K562 (cell line): ENCODE measurements around the gene DDX50. TPM values are rescaled to one million over a fixed set of nuclear protein-coding genes. Genes with fewer than 3 reads are reported as not detected.

Experiments
- CUX1 ChIP-seq: fragments of 200-800 bp; sonication (Bioruptor generic); IDR thresholded peaks from 2 replicates; pipeline ENCODE4 v1.6.1; 2016; ENCODE audit warnings: missing genetic modification characterization, missing compliant biosample characterization
- DMBX1 ChIP-seq: fragments of 250-450 bp; sonication (Bioruptor Pico); IDR thresholded peaks from 2 replicates; pipeline ENCODE4 v1.8.0; 2022; ENCODE audit warnings: inconsistent platforms, mild to moderate bottlenecking, moderate library complexity, borderline replicate concordance
- E2F1 ChIP-seq: sonication (generic); formaldehyde crosslinking; IDR thresholded peaks from 2 replicates; pipeline ENCODE4 v1.8.1; 2023; ENCODE audit warnings: mild to moderate bottlenecking, missing genetic modification reagents, moderate library complexity
- EP400 ChIP-seq: fragments of 450-650 bp; IDR thresholded peaks from 2 replicates; pipeline ENCODE4 v1.6.1; 2017; ENCODE audit warnings: antibody characterized with exemption, mild to moderate bottlenecking, moderate library complexity
- FOSL1 ChIP-seq: fragments of 200-800 bp; sonication (Bioruptor generic); conservative IDR thresholded peaks from 2 replicates; pipeline ENCODE4 v1.6.1; 2016; ENCODE audit warnings: missing genetic modification characterization, missing compliant biosample characterization
- L3MBTL2 ChIP-seq: fragments of 450-650 bp; IDR thresholded peaks from 2 replicates; pipeline ENCODE4 v1.6.1; 2016; ENCODE audit warnings: mild to moderate bottlenecking, moderate library complexity
- MCM5 ChIP-seq: fragments of 450-650 bp; IDR thresholded peaks from 2 replicates; pipeline ENCODE4 v1.6.1; 2016; ENCODE audit warnings: low read depth
- MEF2A ChIP-seq: IDR thresholded peaks from 2 replicates; pipeline ENCODE4 v1.6.1; 2011; ENCODE audit warnings: low read depth, mild to moderate bottlenecking, low read length, moderate library complexity; ENCODE audit not compliant: control insufficient read depth
- MTA2 ChIP-seq: fragments of 450-650 bp; IDR thresholded peaks from 2 replicates; pipeline ENCODE4 v1.6.1; 2016; ENCODE audit warnings: low read depth
- SP2 ChIP-seq: IDR thresholded peaks from 2 replicates; pipeline ENCODE4 v1.6.1; 2011; ENCODE audit warnings: mild to moderate bottlenecking, low read depth, low read length, moderate library complexity; ENCODE audit not compliant: poor library complexity, severe bottlenecking; ENCODE audit errors: extremely low read depth
- SRSF1 ChIP-seq: fragments of 200-400 bp; formaldehyde crosslinking; IDR thresholded peaks from 2 replicates; pipeline ENCODE4 v1.6.1; 2017; ENCODE audit warnings: mild to moderate bottlenecking, low read depth, low read length, moderate library complexity
- STAT5A ChIP-seq: IDR thresholded peaks from 2 replicates; pipeline ENCODE4 v1.6.1; 2012; ENCODE audit warnings: low read length, inconsistent platforms, borderline replicate concordance
- TFAM ChIP-seq: fragments of 250-450 bp; sonication (Bioruptor Pico); conservative IDR thresholded peaks from 2 replicates; pipeline ENCODE4 v1.5.0; 2021; ENCODE audit warnings: mild to moderate bottlenecking, moderate library complexity
- THRA ChIP-seq: fragments of 450-650 bp; IDR thresholded peaks from 2 replicates; pipeline ENCODE4 v1.6.1; 2017; ENCODE audit warnings: mild to moderate bottlenecking, moderate library complexity
- ZBTB26 ChIP-seq: fragments of 450-650 bp; formaldehyde crosslinking; IDR thresholded peaks from 2 replicates; pipeline ENCODE4 v1.4.0; 2022; ENCODE audit warnings: missing genetic modification characterization
- ZNF133 ChIP-seq: fragments of 250-450 bp; sonication (Bioruptor Pico); IDR thresholded peaks from 2 replicates; pipeline ENCODE4 v1.4.0; 2020; ENCODE audit warnings: mild to moderate bottlenecking
- ZNF436 ChIP-seq: fragments of 250-450, 450-650 bp; sonication (Bioruptor Pico); formaldehyde crosslinking; IDR thresholded peaks from 2 replicates; pipeline ENCODE4 v1.7.0; 2020; ENCODE audit warnings: mild to moderate bottlenecking
- ZNF561 ChIP-seq: fragments of 450-650 bp; formaldehyde crosslinking; conservative IDR thresholded peaks from 2 replicates; pipeline ENCODE4 v1.4.0; 2020; ENCODE audit warnings: mild to moderate bottlenecking, moderate library complexity
- ZNF695 ChIP-seq: fragments of 450-650 bp; formaldehyde crosslinking; IDR thresholded peaks from 2 replicates; pipeline ENCODE4 v1.4.0; 2020; ENCODE audit warnings: mild to moderate bottlenecking, moderate library complexity
- polyA plus RNA-seq, 8 experiments: library from polyadenylated mRNA; depleted of rRNA in 4 of 8; stranded (reverse) in 5 of 8; unstranded in 3 of 8; fragments of >200 nt; fragmentation: Nextera tagmentation in 2 of 8; fragmentation: Illumina TruSeq in 1 of 8; extraction: Ambion mirVana in 2 of 8; extraction: Trizol in 1 of 8; gene quantifications; 2 replicates each; pipeline versions ENCODE4 v1.2.1 to v1.2.3, GENCODE V29; 2011 to 2014; ENCODE audit warnings: inconsistent platforms in 1 of 8, missing spikeins in 1 of 8
- total RNA-seq, 7 experiments: library from RNA; depleted of rRNA in 6 of 7; stranded (reverse); fragments of >200 nt in 6 of 7; fragmentation: Illumina TruSeq in 2 of 7; extraction: Trizol in 2 of 7; gene quantifications; 2 replicates each; pipeline versions ENCODE4 v1.2.1 to v1.2.3, GENCODE V29; 2011 to 2021; ENCODE audit warnings: low replicate concordance in 1 of 7

The DDX50 gene
- total and polyA plus RNA-seq, 9 of the 15 experiments (the other 6 are each of a cell fraction or from before 2014, with no cell fraction given): 36.7 to 86.8 (median 57.4) TPM

- TF ChIP-seq E2F1 (no peak), DMBX1 (CRISPR knock-in tag) (no peak), L3MBTL2 (no peak), ZNF695 (CRISPR knock-in tag) (no peak), FOSL1 (no peak), SP2 (no peak), CUX1 (CRISPR knock-in tag) (no peak), MTA2 (no peak), ZNF436 (no peak), ZNF133 (CRISPR knock-in tag) (no peak), SRSF1 (no peak), THRA (no peak), ZBTB26 (no peak), EP400 (peak; percentile 28; the same call in 1 of the 2 replicates), MCM5 (no peak), STAT5A (no peak), TFAM (CRISPR knock-in tag) (no peak), MEF2A (no peak), ZNF561 (no peak)
Measured at GRCh38 chr10:68959695-68960527, 58.8 kb downstream of the DDX50 start (continued).
